Naive thymus-derived CD8-positive, alpha-beta T cell (primary cell): ENCODE data around the gene KRTAP20-1. TPM values are rescaled to one million over a fixed set of nuclear protein-coding genes. Genes with fewer than 3 reads are reported as not detected.

Source experiments
- ATAC-seq, 2 donors: fragments of 150-1000 bp; cut with Tn5 transposase in 1 of 2; sonication (Bioruptor Pico), chemical (Tn5 transposase) in 1 of 2; 1 replicate in 1 of 2; 2 replicates in 1 of 2; pipeline ENCODE4 v1.10.0; 2021; ENCODE audit warnings: mild to moderate bottlenecking in 2 of 2, moderate library complexity in 2 of 2
- POLR2A ChIA-PET: fragments of 350-600 bp; sonication (Branson Sonifier 250); formaldehyde crosslinking; loops from one replicate; lab custom pipeline; 2021; ENCODE audit warnings: antibody characterized with exemption; lab: Charles Lee
- DNase-seq, 10 donors: peaks; one replicate each; pipeline versions ENCODE4 v3.0.0 to v3.0.0-alpha.2; 2020 to 2022
- H3K27ac Mint-ChIP-seq, 10 donors: one replicate each; pipeline ENCODE4 v1.8.0; 2020 to 2022; ENCODE audit warnings: mild to moderate bottlenecking in 10 of 10, mixed read lengths in 10 of 10, moderate library complexity in 4 of 10, inconsistent platforms in 1 of 10
- H3K27me3 Mint-ChIP-seq, 5 donors: one replicate each; pipeline ENCODE4 v1.8.0; 2021 to 2022; ENCODE audit warnings: mixed read lengths in 5 of 5
- H3K36me3 Mint-ChIP-seq, 3 donors: one replicate each; pipeline ENCODE4 v1.8.0; 2020 to 2022; ENCODE audit warnings: mixed read lengths in 3 of 3, mild to moderate bottlenecking in 2 of 3, inconsistent platforms in 1 of 3
- H3K4me1 Mint-ChIP-seq, 4 donors: one replicate each; pipeline ENCODE4 v1.8.0; 2021 to 2022; ENCODE audit warnings: mixed read lengths in 4 of 4
- H3K4me3 Mint-ChIP-seq, 10 donors: one replicate each; pipeline ENCODE4 v1.8.0; 2020 to 2022; ENCODE audit warnings: mild to moderate bottlenecking in 10 of 10, mixed read lengths in 10 of 10, moderate library complexity in 6 of 10, inconsistent platforms in 1 of 10
- H3K9me3 Mint-ChIP-seq, 9 donors: one replicate each; pipeline ENCODE4 v1.8.0; 2020 to 2022; ENCODE audit warnings: mixed read lengths in 9 of 9, mild to moderate bottlenecking in 3 of 9, inconsistent platforms in 1 of 9, moderate library complexity in 1 of 9
- polyA plus RNA-seq, 3 donors: library from polyadenylated mRNA; unstranded; fragments of 300-500 nt; fragmentation: Illumina TruSeq; gene quantifications; one replicate each; pipeline ENCODE4 v1.2.3, GENCODE V29; 2021
- total RNA-seq, 8 experiments: library from RNA in 2 of 8; stranded (reverse) in 2 of 8; gene quantifications; one replicate each; pipeline ENCODE4 v1.2.3 and lab custom pipeline; 2021 to 2026

Gene KRTAP20-1, protein sequence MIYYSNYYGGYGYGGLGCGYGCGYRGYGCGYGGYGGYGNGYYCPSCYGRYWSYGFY
- total RNA-seq (not detected), polyA plus RNA-seq (not detected), total RNA-seq (lab: John Stamatoyannopoulos, UW) (0 reads per million in 6 experiments)

DNA sequence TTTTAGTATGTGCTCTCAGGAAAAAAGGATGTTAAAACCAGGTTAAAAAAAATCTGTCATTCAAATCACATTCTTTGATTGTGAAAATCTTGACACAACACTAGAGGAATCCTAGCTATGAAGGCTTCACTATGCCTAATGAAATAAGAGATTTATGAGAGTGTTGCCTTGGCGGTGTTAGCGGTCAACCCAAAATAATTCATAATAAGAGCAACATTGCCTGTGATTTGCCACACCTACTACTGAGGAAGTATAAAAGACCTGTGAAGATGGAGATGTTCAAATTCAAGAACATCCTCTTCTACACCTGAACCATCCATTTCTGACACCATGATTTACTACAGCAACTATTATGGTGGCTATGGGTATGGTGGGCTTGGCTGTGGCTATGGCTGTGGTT, at the start of gene KRTAP20-1:
Gene KRTAP20-1, plus strand, starts transcription at position 301 of the 400 bp plus-strand sequence. Its CDS starts 30 bp downstream, at position 331.
- Mint-ChIP-seq H3K27me3 (no peaks in the 10 kb centered on the region), H3K4me1 (no peaks in the 10 kb centered on the region), H3K9me3 (peaks cover 0 to 2% (median 0%) of the 10 kb centered on the region in 9 donors), H3K27ac (no peak within 1 kb of the TSS), H3K4me3 (no peak within 1 kb of the TSS), H3K36me3 (no peaks in the 10 kb centered on the region)
- ATAC-seq (no peak), DNase-seq (no peak)
- POLR2A ChIA-PET = no interaction called here

DNA sequence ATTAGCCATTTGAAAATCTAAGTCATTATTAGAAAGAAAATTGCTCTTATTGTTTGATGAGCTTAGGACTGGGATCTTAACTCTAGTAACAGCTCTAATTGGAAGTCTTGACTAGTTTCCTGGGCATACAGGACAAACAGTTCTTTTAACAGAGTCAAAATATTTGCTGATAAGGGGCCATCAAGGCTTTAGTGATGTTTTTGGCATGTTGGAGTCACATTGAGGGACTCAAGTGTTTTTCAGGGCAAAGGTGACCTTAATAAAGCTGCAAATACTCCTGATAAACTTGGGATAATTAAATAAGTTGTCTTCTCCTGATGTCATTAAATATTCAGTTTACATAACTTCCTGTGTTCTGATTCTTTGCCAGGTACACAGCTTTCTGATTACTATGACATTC, 48.6 kb upstream of the KRTAP20-1 start:
- H3K27ac Mint-ChIP-seq = no peak overlapping the region
- no peaks in the 10 kb centered on the region for H3K4me1 Mint-ChIP-seq
- H3K9me3 Mint-ChIP-seq = peaks cover 0 to 14% (median 0%) of the 10 kb centered on the region in 9 donors
- H3K36me3 Mint-ChIP-seq = no peaks in the 10 kb centered on the region
- ATAC-seq (no peak), DNase-seq (no peak)
- POLR2A ChIA-PET = no interaction called here
- no peak overlapping the region for H3K4me3 Mint-ChIP-seq
- peaks cover 0 to 7% (median 0%) of the 10 kb centered on the region in 5 donors for H3K27me3 Mint-ChIP-seq

DNA sequence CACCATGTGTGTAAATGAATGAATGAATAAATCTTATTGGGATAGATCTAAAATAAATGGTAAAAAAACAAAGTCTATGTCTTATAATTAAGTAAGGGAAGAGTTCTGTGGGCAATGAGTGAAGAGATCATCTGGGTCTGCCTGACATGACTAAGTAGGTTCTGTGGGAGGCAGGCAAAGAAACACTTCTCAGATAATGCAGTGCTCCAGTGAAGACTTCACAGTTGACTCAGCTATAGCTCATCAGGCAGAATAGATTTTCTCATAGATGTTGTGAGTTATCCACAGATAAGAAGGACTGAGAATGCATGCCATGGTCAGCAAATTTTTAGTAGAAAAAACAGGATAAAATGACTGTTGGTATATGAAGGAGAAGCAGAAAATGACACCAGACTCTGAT, 38.5 kb upstream of the KRTAP20-1 start:
- H3K4me3 Mint-ChIP-seq = no peak overlapping the region
- peaks cover 0 to 15% (median 3%) of the 10 kb centered on the region in 9 donors for H3K9me3 Mint-ChIP-seq
- ATAC-seq (no peak), DNase-seq (no peak)
- H3K27me3 Mint-ChIP-seq = peaks cover 0 to 8% (median 2%) of the 10 kb centered on the region in 5 donors
- no peaks in the 10 kb centered on the region for H3K36me3 Mint-ChIP-seq
- POLR2A ChIA-PET = no interaction called here
- no peaks in the 10 kb centered on the region for H3K4me1 Mint-ChIP-seq
- H3K27ac Mint-ChIP-seq = no peak overlapping the region

DNA sequence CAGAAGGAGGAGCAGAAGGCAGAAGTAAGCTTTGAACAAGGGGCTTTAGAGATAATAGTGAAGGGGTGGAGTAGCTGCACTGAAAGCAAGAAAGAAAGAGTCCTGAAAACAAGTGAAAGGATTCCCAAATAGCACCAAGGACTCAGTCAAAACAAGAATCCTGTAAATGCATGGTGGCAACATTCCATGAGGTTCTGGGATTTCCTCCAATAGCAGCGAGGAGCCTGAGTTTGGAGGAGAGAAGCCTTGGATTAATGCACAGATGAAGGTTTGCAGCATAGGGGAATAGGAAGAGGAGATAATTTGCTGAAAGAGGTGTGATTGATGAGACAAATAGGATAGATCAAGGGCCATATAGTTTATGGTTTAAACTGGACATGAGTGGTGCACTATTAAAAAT, 36.9 kb upstream of the KRTAP20-1 start:
- POLR2A ChIA-PET = no interaction called here
- no peak overlapping the region for H3K27ac Mint-ChIP-seq
- peaks cover 0 to 12% (median 3%) of the 10 kb centered on the region in 9 donors for H3K9me3 Mint-ChIP-seq
- peaks cover 0 to 8% (median 0%) of the 10 kb centered on the region in 5 donors for H3K27me3 Mint-ChIP-seq
- no peaks in the 10 kb centered on the region for H3K36me3 Mint-ChIP-seq
- no peak overlapping the region for H3K4me3 Mint-ChIP-seq
- no peaks in the 10 kb centered on the region for H3K4me1 Mint-ChIP-seq
- ATAC-seq (no peak), DNase-seq (no peak)

DNA sequence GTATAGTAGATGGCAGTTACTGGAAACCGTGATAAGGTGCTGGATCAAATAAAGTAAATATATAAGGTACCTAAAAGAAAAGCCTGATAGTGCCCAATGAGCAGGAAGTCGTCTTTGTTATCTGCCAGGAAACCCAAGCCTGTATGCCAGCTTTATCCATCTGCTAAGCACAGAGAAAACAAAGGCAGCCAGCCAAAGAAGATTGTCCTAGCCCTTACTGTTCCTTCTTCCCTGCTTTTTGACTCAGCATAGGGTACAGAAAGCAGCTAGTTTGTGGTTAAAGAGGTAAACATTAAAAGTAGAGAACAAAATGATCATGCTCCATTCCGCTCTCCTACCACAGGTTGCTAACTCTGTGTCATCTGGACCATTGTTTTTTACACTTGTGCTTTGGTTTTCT, 36.1 kb upstream of the KRTAP20-1 start:
- peaks cover 0 to 15% (median 2%) of the 10 kb centered on the region in 5 donors for H3K27me3 Mint-ChIP-seq
- H3K4me3 Mint-ChIP-seq = no peak overlapping the region
- H3K9me3 Mint-ChIP-seq = peaks cover 0 to 20% (median 3%) of the 10 kb centered on the region in 9 donors
- no peak for DNase-seq
- no peaks in the 10 kb centered on the region for H3K36me3 Mint-ChIP-seq
- POLR2A ChIA-PET = no interaction called here
- H3K4me1 Mint-ChIP-seq = no peaks in the 10 kb centered on the region
- ATAC-seq = no peak
- no peak overlapping the region for H3K27ac Mint-ChIP-seq

DNA sequence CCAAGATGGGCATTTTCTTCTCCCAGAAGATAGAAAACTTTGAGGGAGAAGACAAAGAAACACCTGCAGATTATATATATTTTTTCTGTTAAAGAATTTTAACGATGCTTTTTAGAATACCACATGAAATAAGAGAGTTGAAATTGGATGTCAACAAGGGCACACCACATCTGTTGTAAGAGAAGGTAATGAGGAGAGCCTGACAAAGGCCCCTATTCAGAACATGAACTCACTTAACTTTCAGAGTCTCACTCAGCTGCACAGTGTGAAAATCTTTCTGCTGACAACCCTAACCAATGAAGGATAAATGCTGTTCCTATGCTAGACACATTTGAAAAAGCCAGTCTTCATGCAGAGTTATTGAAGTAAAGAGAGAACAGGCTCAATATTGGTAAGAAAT, 33.4 kb upstream of the KRTAP20-1 start:
- Mint-ChIP-seq H3K27ac (no peak overlapping the region), H3K4me1 (no peaks in the 10 kb centered on the region), H3K27me3 (peaks cover 0 to 12% (median 0%) of the 10 kb centered on the region in 5 donors), H3K4me3 (no peak overlapping the region), H3K36me3 (no peaks in the 10 kb centered on the region), H3K9me3 (peaks cover 0 to 16% (median 0%) of the 10 kb centered on the region in 9 donors)
- DNase-seq (no peak), ATAC-seq (no peak)
- POLR2A ChIA-PET = no interaction called here

DNA sequence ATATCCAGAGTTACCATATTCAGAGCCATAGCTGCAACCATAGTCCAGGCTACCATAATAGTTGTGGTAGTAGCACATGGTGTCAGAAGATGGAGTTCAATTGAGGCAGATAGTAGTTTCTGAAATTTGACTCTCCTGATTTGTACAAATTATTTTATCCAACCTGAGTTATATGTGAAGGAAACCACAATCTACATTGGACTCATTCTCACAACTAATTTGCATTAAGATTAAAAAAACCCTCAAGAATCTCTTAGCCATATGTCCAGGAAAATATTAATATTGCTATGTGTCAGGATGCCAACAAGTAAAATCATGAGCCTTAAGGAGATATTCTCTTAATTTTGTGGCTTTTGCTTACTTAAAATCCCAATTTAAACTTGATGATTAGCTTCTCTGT, 25.9 kb upstream of the KRTAP20-1 start, which contains the start of gene KRTAP22-2:
Gene KRTAP22-2, minus strand, starts transcription at position 101 of the 400 bp plus-strand sequence.
- Mint-ChIP-seq H3K36me3 (no peaks in the 10 kb centered on the region), H3K4me3 (no peak within 1 kb of the TSS), H3K27me3 (peaks cover 0 to 2% (median 0%) of the 10 kb centered on the region in 5 donors), H3K4me1 (no peaks in the 10 kb centered on the region), H3K27ac (no peak within 1 kb of the TSS), H3K9me3 (peaks cover 0 to 1% (median 0%) of the 10 kb centered on the region in 9 donors)
- DNase-seq (no peak), ATAC-seq (no peak)
- POLR2A ChIA-PET = no interaction called here

DNA sequence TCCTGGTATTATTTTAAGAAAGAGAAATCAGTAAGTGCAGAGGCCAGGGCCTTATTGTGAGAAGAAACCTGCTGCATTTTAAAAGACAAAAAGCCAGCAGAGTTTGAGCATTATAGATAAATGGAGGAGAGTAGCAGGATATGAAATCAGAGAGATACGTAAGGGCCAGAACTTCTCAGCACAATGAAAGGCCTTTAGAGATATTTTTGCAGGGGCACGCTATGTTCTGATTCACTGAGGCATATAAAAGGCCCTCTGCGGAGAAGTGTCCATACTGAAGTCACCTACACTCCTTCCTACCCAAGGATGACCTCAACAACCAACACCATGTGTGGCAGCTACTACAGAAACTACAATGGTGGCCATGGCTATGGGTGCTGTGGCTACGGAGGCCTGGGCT, 24.1 kb upstream of the KRTAP20-1 start, which contains the start of gene KRTAP6-3:
Gene KRTAP6-3, plus strand, starts transcription at position 301 of the 400 bp plus-strand sequence. Its CDS starts 6 bp downstream, at position 307.
- Mint-ChIP-seq H3K9me3 (peaks cover 0 to 1% (median 0%) of the 10 kb centered on the region in 9 donors), H3K27ac (no peak within 1 kb of the TSS), H3K36me3 (no peaks in the 10 kb centered on the region), H3K27me3 (no peaks in the 10 kb centered on the region), H3K4me3 (no peak within 1 kb of the TSS), H3K4me1 (no peaks in the 10 kb centered on the region)
- POLR2A ChIA-PET = no interaction called here
- DNase-seq (no peak), ATAC-seq (no peak)

DNA sequence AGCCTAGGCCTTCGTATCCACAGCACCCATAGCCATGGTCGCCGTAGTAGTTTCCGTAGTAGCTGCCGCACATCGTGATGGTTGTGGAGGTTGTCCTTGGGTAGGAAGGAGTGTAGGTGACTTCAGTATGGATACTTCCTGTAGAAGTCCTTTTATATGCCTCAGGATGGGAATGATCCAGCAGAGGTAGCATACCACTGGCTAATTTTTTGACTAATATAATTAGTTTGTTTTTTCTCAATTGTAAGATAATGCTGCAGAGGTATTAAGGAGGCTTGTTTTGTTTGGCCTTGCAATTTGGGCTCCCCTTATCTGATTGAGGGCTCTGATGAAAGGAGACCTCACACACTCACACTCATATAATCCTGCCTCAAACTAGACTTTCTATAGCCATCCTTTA, 17.4 kb upstream of the KRTAP20-1 start, which contains the start of gene KRTAP6-2:
Gene KRTAP6-2, minus strand, starts transcription at position 101 of the 400 bp plus-strand sequence. Its CDS starts 28 bp downstream, at position 73.
- POLR2A ChIA-PET = no interaction called here
- ATAC-seq (no peak), DNase-seq (no peak)
- peaks cover 0 to 10% (median 0%) of the 10 kb centered on the region in 5 donors for H3K27me3 Mint-ChIP-seq
- no peaks in the 10 kb centered on the region for H3K4me1 Mint-ChIP-seq
- H3K9me3 Mint-ChIP-seq = peaks cover 0 to 11% (median 3%) of the 10 kb centered on the region in 9 donors
- H3K4me3 Mint-ChIP-seq = no peak within 1 kb of the TSS
- no peak within 1 kb of the TSS for H3K27ac Mint-ChIP-seq
- H3K36me3 Mint-ChIP-seq = no peaks in the 10 kb centered on the region

DNA sequence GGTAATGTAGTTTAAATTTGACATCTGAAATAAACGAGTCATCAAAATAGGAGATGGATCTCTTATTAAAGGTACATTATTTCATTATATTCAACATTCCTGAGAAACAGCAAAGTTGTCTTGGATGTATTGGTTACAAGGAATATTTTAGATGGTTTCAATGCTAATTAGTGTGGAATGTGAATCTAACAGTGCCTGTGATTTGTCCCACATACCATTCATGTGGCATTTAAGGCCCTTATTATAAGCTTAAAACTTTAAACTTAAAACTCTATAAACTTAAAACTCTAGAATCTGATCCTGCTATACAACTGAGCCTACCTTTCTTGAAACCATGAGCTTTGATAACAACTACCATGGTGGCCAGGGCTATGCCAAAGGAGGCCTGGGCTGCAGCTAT, 15.4 kb upstream of the KRTAP20-1 start, which contains the start of gene KRTAP22-1:
Gene KRTAP22-1, plus strand, starts transcription at position 301 of the 400 bp plus-strand sequence.
- Mint-ChIP-seq H3K4me1 (no peaks in the 10 kb centered on the region), H3K36me3 (no peaks in the 10 kb centered on the region), H3K9me3 (peaks cover 0 to 11% (median 5%) of the 10 kb centered on the region in 9 donors), H3K27ac (no peak within 1 kb of the TSS), H3K4me3 (no peak within 1 kb of the TSS), H3K27me3 (peaks cover 0 to 10% (median 0%) of the 10 kb centered on the region in 5 donors)
- POLR2A ChIA-PET = no interaction called here
- ATAC-seq = no peak
- no peak for DNase-seq

DNA sequence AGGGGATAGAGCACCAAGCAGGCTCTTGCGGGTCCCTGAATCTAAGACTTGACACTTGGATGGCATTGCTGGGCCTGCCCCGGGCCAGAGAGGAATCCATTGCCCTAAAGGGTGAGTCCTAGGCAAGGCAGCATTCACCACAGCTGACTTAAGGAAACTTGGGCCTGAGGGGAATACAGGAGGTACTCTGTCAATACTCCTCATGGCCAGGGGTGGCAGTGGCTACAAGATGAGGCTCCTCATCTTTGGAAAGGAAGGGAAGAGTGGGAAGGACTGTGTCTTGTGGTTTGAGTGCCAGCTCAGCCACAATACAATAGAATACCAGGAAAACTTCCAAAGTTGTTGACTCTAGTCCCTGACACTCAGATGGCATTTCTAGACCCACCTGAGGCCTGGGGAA, 10.3 kb upstream of the KRTAP20-1 start:
- H3K9me3 Mint-ChIP-seq = peaks cover 0 to 16% (median 3%) of the 10 kb centered on the region in 9 donors
- no peaks in the 10 kb centered on the region for H3K4me1 Mint-ChIP-seq
- H3K4me3 Mint-ChIP-seq = no peak overlapping the region
- ATAC-seq (no peak), DNase-seq (no peak)
- no peak overlapping the region for H3K27ac Mint-ChIP-seq
- peaks cover 0 to 3% (median 0%) of the 10 kb centered on the region in 3 donors for H3K36me3 Mint-ChIP-seq
- POLR2A ChIA-PET = no interaction called here
- H3K27me3 Mint-ChIP-seq = peaks cover 0 to 10% (median 0%) of the 10 kb centered on the region in 5 donors

DNA sequence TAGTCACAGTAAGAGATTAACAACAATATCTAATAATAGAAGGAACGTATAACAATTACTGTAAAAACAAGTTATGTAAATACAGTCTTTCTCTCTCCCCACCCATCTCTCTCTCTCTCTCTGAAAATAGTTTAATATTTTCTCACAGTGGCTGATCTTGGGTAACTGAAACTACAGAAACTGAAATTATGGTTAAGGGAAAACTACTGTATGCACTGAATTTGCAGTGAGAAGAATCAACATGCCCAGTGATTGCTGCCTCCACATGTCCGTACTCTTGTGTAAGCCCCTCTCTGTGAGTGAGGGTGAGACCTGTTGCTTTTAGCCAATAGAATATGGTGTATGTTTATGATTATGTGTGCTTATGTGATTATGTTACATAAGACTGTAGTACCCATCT, 4.1 kb upstream of the KRTAP20-1 start:
- no peak overlapping the region for H3K4me3 Mint-ChIP-seq
- ATAC-seq (no peak), DNase-seq (no peak)
- peaks cover 0 to 1% (median 0%) of the 10 kb centered on the region in 5 donors for H3K27me3 Mint-ChIP-seq
- H3K36me3 Mint-ChIP-seq = peaks cover 0 to 4% (median 0%) of the 10 kb centered on the region in 3 donors
- no peak overlapping the region for H3K27ac Mint-ChIP-seq
- H3K9me3 Mint-ChIP-seq = peaks cover 0 to 9% (median 0%) of the 10 kb centered on the region in 9 donors
- H3K4me1 Mint-ChIP-seq = no peaks in the 10 kb centered on the region
- POLR2A ChIA-PET = no interaction called here

DNA sequence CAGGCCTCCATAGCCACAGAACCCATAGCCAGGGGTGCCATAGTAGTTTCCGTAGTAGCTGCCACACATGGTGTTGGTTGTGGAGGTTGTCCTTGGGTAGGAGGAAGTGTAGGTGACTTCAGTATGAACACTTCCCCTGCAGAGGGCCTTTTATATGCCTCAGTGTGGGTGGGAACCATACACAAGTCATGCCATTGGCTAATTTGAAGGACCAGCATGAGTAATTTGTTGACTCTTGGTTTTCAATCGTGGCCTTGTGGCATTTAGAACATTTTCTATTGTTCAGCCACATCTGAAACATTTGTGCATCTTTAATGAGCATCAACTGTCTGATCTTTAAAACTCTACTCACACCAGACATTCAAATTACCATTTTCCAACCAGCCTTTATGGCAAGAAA, 2.4 kb upstream of the KRTAP20-1 start, which contains the start of gene KRTAP6-1:
Gene KRTAP6-1, minus strand, starts transcription at position 95 of the 400 bp plus-strand sequence. Its CDS starts 26 bp downstream, at position 69.
- H3K27ac Mint-ChIP-seq = no peak within 1 kb of the TSS
- POLR2A ChIA-PET = no interaction called here
- no peaks in the 10 kb centered on the region for H3K4me1 Mint-ChIP-seq
- ATAC-seq (no peak), DNase-seq (no peak)
- H3K4me3 Mint-ChIP-seq = no peak within 1 kb of the TSS
- H3K27me3 Mint-ChIP-seq = no peaks in the 10 kb centered on the region
- H3K9me3 Mint-ChIP-seq = peaks cover 0 to 9% (median 0%) of the 10 kb centered on the region in 9 donors
- H3K36me3 Mint-ChIP-seq = peaks cover 0 to 4% (median 0%) of the 10 kb centered on the region in 3 donors
